Activated naive CD4-positive, alpha-beta T cell treated with anti-CD3 and anti-CD28 coated beads, Interleukin-2, amount 10 ng/mL, durations not matched to agents 7 days and 5 days (primary cell): ENCODE results near the gene NUP43.
"Not testable (repeated sequence)": the region's sequence is repeated elsewhere in the genome, so short reads cannot be mapped to it uniquely, and the experiment has no call there.

Experiments used
- CTCF ChIA-PET: fragments of 350-600 bp; sonication (Branson Sonifier 250); formaldehyde crosslinking; loops from one replicate; lab custom pipeline; 2021; ENCODE audit warnings: antibody characterized with exemption; lab: Charles Lee
- DNase-seq: peaks from one replicate; pipeline ENCODE4 v3.0.0-alpha.2; 2020
- H3K27ac Mint-ChIP-seq: one replicate; pipeline ENCODE4 v1.8.0; 2021; ENCODE audit warnings: mild to moderate bottlenecking, moderate library complexity, mixed read lengths
- H3K27me3 Mint-ChIP-seq: one replicate; pipeline ENCODE4 v1.8.0; 2021; ENCODE audit warnings: mild to moderate bottlenecking, mixed read lengths
- H3K36me3 Mint-ChIP-seq: one replicate; pipeline ENCODE4 v1.8.0; 2021; ENCODE audit warnings: mixed read lengths
- H3K4me1 Mint-ChIP-seq: one replicate; pipeline ENCODE4 v1.8.0; 2021; ENCODE audit warnings: mixed read lengths
- H3K4me3 Mint-ChIP-seq: one replicate; pipeline ENCODE4 v1.8.0; 2021; ENCODE audit warnings: mild to moderate bottlenecking, moderate library complexity, mixed read lengths
- H3K9me3 Mint-ChIP-seq: one replicate; pipeline ENCODE4 v1.8.0; 2021; ENCODE audit warnings: mixed read lengths

The NUP43 gene

DNA sequence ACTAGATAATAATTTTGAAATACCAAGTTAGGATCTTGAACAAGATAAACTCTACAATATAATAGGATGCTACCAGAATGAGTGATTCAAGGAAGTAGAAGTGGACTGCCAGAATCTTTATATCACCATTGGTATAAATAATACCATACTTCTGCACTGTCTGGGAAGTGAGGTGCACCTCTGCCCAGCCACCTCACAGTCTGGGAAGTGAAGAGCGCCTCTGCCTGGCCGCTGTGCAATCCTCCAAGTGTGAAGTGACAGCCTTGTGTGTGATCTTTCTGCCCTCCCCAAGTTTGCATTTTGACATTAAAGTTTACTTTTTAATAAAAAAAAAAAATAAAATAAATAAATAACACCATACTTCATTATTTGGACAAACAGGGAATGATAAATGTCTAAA, 47.2 kb downstream of the NUP43 start:
- Mint-ChIP-seq H3K27ac (no peak overlapping the region), H3K4me3 (no peak overlapping the region), H3K36me3 (peaks cover 19% of the 10 kb centered on the region), H3K27me3 (no peaks in the 10 kb centered on the region), H3K9me3 (no peaks in the 10 kb centered on the region), H3K4me1 (peaks cover 19% of the 10 kb centered on the region)
- no peak for DNase-seq
- CTCF ChIA-PET, result no interaction called here

DNA sequence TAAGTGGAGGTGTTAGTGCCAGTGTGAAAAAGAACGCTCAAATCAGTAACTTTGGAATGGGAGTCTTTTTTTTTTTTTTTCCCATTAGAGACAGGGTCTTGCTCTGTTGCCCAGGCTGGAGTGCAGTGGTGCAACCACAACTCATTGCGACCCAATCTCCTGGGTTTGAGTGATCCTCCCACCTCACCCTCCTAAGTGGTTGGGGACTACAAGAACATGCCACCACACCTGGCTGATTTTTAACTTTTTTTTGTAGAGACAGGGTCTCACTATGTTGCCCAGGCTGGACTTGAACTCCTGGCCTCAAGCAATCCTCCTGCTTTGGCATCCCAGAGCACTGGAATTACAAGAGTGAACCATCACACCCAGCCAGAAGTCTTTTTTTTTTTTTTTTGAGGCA, 48.2 kb downstream of the NUP43 start:
- no peak overlapping the region for H3K4me3 Mint-ChIP-seq
- DNase-seq, result no peak
- CTCF ChIA-PET, result no interaction called here
- peaks cover 22% of the 10 kb centered on the region for H3K36me3 Mint-ChIP-seq
- no peaks in the 10 kb centered on the region for H3K9me3 Mint-ChIP-seq
- H3K27me3 Mint-ChIP-seq, result no peaks in the 10 kb centered on the region
- no peak overlapping the region for H3K27ac Mint-ChIP-seq
- H3K4me1 Mint-ChIP-seq, result peaks cover 17% of the 10 kb centered on the region

DNA sequence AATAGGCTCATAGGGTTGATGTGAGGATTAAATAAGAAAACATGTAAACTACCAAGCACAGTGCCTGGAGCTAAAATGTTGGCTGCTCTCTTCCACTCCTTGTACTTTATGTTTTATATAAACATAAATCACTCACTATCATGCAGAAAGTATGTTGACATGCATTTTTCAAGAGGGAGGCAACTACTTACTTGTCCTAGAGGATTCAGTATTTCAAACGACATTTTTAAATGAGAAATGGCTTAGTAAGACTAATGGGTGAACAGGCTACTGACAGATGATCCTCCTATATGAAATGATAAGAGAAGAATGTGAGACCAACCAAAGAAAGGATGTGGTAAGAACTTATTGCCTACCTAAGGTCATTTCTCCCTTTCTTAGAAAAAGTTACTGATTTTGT, 49.4 kb downstream of the NUP43 start:
- CTCF ChIA-PET, result no interaction called here
- Mint-ChIP-seq H3K36me3 (peaks cover 28% of the 10 kb centered on the region), H3K27ac (peak overlapping the region; percentile 37), H3K9me3 (no peaks in the 10 kb centered on the region), H3K4me1 (peaks cover 17% of the 10 kb centered on the region), H3K27me3 (no peaks in the 10 kb centered on the region), H3K4me3 (no peak overlapping the region)
- DNase-seq, result no peak

DNA sequence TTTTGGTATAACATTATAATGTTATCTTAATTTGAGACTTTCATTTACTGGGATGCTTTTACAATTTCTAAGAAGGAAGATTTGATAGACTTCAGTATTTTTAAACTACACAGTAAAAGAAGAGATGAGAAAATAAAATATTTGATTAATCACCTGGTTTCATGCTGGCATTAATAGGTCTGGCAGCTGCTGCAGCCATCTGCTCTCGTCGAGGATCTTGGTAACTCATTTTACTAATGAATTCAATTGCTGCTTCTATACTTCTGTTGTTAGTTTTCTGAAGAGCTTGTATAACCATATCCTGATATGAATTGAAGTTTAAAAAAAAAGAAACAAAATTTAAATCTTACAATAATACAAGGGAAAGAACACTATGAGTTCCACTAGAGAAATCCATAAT, 51.4 kb downstream of the NUP43 start:
- CTCF ChIA-PET, result interaction anchor here (1.1 to 1.2 kb wide), 2 partner anchors 10 to 22 kb away, joined by 4 to 5 read pairs; no protein-coding TSS in a partner anchor

DNA sequence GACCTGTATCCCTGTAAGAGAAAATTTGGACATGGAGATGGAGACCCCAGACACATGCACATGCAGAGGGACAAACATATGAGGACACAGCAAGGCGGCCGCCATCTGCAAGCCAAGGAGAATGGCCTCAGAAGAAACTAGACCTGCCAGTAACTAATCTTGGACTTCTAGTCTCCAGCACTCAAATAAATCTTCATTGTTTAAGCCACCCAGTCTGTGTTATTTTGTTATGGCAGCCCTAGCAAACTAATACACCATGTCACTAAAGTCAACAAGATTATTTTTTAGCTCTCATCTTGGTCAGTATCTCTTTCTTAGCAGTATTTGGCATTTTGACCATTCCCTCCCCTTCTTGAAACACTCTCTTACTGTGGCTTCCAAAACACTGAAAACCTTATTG, 55.1 kb downstream of the NUP43 start:
- Mint-ChIP-seq H3K4me1 (peaks cover 19% of the 10 kb centered on the region), H3K36me3 (peaks cover 44% of the 10 kb centered on the region), H3K9me3 (no peaks in the 10 kb centered on the region), H3K4me3 (no peak overlapping the region), H3K27me3 (no peaks in the 10 kb centered on the region), H3K27ac (no peak overlapping the region)
- CTCF ChIA-PET, result no interaction called here
- no peak for DNase-seq

More for the DNA sequence above, 51.4 kb downstream of the NUP43 start:
- DNase-seq, result no peak
- Mint-ChIP-seq H3K36me3 (peaks cover 36% of the 10 kb centered on the region), H3K4me3 (no peak overlapping the region), H3K27ac (peak overlapping the region; percentile 19), H3K9me3 (no peaks in the 10 kb centered on the region), H3K27me3 (no peaks in the 10 kb centered on the region), H3K4me1 (peaks cover 15% of the 10 kb centered on the region)

DNA sequence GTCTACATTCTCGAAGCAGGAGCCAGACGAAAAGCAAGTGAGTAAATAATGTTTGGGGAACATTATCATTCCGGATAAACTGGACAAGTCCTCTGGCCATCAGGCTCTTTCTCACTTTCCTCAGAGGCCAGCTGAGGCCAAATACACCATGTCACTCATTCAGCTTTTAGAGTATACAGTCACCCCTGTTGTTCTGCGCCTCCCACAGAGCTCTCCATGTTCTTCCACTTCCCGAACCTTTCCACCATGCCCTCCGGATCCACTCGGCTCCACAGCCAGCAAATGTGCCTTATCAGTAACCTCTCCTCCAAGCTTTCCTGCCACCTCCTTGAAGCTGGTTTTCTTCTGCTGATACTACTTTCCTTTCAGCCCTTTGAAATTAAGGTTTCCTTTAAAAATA, 60.1 kb downstream of the NUP43 start:
- peaks cover 21% of the 10 kb centered on the region for H3K4me1 Mint-ChIP-seq
- CTCF ChIA-PET, result interaction anchor here (1.7 kb wide), 1 partner anchor 37 kb away, joined by 4 read pairs; no protein-coding TSS in a partner anchor
- H3K27me3 Mint-ChIP-seq, result no peaks in the 10 kb centered on the region
- H3K9me3 Mint-ChIP-seq, result no peaks in the 10 kb centered on the region
- peak overlapping the region; percentile 0 for H3K27ac Mint-ChIP-seq
- peaks cover 40% of the 10 kb centered on the region for H3K36me3 Mint-ChIP-seq
- DNase-seq, result no peak
- H3K4me3 Mint-ChIP-seq, result no peak overlapping the region

DNA sequence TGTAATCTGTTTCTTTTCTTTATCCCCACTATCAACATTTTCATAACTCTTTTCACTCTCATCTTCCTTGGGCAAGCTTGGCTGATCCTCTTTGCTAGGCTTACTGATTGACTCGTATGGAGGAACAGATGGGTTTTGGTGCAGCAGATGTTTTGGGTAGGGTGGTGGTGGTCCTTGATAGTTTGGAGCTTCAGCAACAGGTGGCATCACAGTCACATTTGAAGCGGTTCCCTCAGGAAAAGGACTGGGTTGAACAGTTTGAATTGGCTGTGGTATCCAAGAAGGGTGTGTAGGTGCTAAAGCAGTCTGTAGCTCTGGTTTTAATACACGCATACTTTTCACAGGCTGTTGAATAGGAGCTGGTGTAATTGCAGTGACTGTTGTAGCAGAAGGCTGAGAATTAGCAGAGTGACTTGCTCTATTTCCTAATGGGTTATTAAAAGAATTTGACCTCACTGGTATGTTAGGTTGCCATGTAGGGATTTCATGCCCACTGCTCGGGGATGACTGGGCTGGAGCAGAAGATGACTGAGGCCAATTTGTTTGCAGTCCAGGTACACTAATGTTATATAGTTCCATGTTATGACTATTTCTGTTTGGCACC, 63.0 kb downstream of the NUP43 start:
- H3K27ac Mint-ChIP-seq, result no peak overlapping the region
- H3K36me3 Mint-ChIP-seq, result peaks cover 41% of the 10 kb centered on the region
- CTCF ChIA-PET, result no interaction called here

DNA sequence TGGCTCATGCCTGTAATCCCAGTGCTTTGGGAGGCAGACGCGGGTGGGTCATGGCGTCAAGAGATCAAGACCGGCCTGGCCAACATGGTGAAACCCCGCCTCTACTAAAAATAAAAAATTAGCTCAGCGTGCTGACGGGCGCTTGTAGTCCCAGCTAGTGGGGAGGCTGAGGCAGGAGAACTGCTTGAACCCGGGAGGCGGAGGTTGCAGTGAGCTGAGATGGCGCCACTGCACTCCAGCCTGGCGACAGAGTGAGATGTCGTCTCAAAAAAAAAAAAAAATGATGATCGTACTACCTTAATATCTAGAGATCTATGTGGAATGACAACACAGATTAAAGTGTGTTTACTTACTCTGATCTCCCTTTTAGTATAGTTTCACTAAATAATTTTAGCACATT, 64.5 kb downstream of the NUP43 start:
- Mint-ChIP-seq H3K36me3 (peaks cover 48% of the 10 kb centered on the region), H3K4me1 (peaks cover 12% of the 10 kb centered on the region)
- H3K27me3 Mint-ChIP-seq, H3K4me3 Mint-ChIP-seq, H3K9me3 Mint-ChIP-seq, CTCF ChIA-PET, H3K27ac Mint-ChIP-seq, DNase-seq: not testable (repeated sequence)

More for the DNA sequence above, 63.0 kb downstream of the NUP43 start:
- DNase-seq, result no peak
- Mint-ChIP-seq H3K27me3 (no peaks in the 10 kb centered on the region), H3K4me3 (no peak overlapping the region), H3K9me3 (no peaks in the 10 kb centered on the region), H3K4me1 (peaks cover 19% of the 10 kb centered on the region)

DNA sequence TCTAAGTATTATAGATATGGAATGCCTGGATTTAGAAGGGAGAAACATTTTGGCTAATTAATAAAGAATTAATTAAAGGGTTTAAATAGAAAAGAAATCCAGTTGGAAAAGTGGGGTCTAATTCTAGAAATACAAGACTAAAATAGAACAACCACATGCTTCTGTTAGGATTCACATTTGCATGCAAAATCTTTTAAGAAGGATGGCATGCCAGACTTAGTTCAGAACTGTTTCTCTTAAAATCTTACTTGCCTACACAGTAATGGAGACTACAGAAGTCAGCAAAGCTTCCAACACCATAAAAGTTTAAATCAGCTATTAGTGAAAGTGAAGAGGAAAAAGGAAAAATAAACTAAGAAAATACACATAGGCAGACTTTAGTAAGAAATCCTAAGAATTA, 65.1 kb downstream of the NUP43 start:
- Mint-ChIP-seq H3K27me3 (no peaks in the 10 kb centered on the region), H3K27ac (no peak overlapping the region), H3K4me3 (no peak overlapping the region), H3K9me3 (no peaks in the 10 kb centered on the region), H3K4me1 (peaks cover 5% of the 10 kb centered on the region), H3K36me3 (peaks cover 44% of the 10 kb centered on the region)
- no peak for DNase-seq
- CTCF ChIA-PET, result no interaction called here

DNA sequence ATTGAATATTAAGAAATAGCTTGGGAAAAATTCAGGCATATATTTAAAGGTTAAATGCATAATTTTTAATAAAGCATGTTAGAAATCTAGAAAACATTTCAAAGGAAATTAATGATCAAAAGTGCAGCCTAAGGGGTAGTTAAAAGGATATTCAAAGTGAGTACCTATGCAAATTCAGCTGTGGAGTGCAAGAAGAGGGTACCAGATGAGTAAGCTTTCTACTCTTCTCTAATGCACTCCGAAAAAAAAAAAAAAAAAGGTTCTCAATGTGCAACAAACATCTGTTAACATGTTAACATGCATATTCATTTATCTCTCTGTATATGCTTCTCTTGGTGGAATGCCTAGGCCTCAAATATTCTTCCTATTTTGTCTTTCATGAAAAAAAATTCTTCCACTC, 65.8 kb downstream of the NUP43 start:
- H3K27ac Mint-ChIP-seq, result no peak overlapping the region
- no peaks in the 10 kb centered on the region for H3K9me3 Mint-ChIP-seq
- peaks cover 3% of the 10 kb centered on the region for H3K4me1 Mint-ChIP-seq
- H3K36me3 Mint-ChIP-seq, result peaks cover 42% of the 10 kb centered on the region
- H3K27me3 Mint-ChIP-seq, result no peaks in the 10 kb centered on the region
- CTCF ChIA-PET, result no interaction called here
- no peak overlapping the region for H3K4me3 Mint-ChIP-seq
- no peak for DNase-seq
